Natural killer cell (primary cell): ENCODE measurements around the gene ADSS1. TPM values are rescaled to one million over a fixed set of nuclear protein-coding genes. Genes with fewer than 3 reads are reported as not detected.
A peak's percentile ranks its signal among the peaks of the same experiment; 100 is the strongest.

Source experiments
- ATAC-seq, 3 donors: fragments of 150-1000 bp in 2 of 3; fragments of 200-7000 bp in 1 of 3; cut with Tn5 transposase; 1 replicate in 1 of 3; 2 replicates in 2 of 3; pipeline ENCODE4 v1.10.0; 2021; ENCODE audit warnings: mild to moderate bottlenecking in 2 of 3, moderate library complexity in 2 of 3
- DNase-seq, 2 donors: peaks; one replicate each; pipeline versions ENCODE4 v3.0.0 to v3.0.0-alpha.2; 2013 to 2021; ENCODE audit warnings: mixed read lengths in 1 of 2
- H3K27ac ChIP-seq: one replicate; pipeline ENCODE4 v1.5.1; 2013; ENCODE audit warnings: mild to moderate bottlenecking, low read length
- H3K27me3 ChIP-seq: one replicate; pipeline ENCODE4 v1.6.1; 2013; ENCODE audit warnings: low read length; ENCODE audit not compliant: control insufficient read depth, insufficient read depth
- H3K36me3 ChIP-seq: one replicate; pipeline ENCODE4 v1.6.1; 2013; ENCODE audit warnings: low read length; ENCODE audit not compliant: control insufficient read depth, insufficient read depth
- H3K4me1 ChIP-seq: one replicate; pipeline ENCODE4 v1.6.1; 2013; ENCODE audit warnings: low read length; ENCODE audit not compliant: control insufficient read depth, insufficient read depth
- H3K4me3 ChIP-seq: one replicate; pipeline ENCODE4 v1.5.1; 2013; ENCODE audit warnings: low read length
- H3K9me3 ChIP-seq: one replicate; pipeline ENCODE4 v1.6.1; 2013; ENCODE audit warnings: low read length; ENCODE audit not compliant: control insufficient read depth, insufficient read depth
- H3K27ac Mint-ChIP-seq, 2 donors: one replicate each; pipeline ENCODE4 v1.8.0; 2022; ENCODE audit warnings: mild to moderate bottlenecking in 2 of 2, mixed read lengths in 2 of 2, moderate library complexity in 1 of 2
- H3K27me3 Mint-ChIP-seq, 2 donors: one replicate each; pipeline ENCODE4 v1.8.0; 2022; ENCODE audit warnings: low read depth in 2 of 2, mixed read lengths in 2 of 2
- H3K36me3 Mint-ChIP-seq: one replicate; pipeline ENCODE4 v1.8.0; 2022; ENCODE audit warnings: mixed read lengths
- H3K4me1 Mint-ChIP-seq, 2 donors: one replicate each; pipeline ENCODE4 v1.8.0; 2022; ENCODE audit warnings: mixed read lengths in 2 of 2
- H3K4me3 Mint-ChIP-seq: one replicate; pipeline ENCODE4 v1.8.0; 2022; ENCODE audit warnings: mild to moderate bottlenecking, moderate library complexity, mixed read lengths
- H3K9me3 Mint-ChIP-seq, 2 donors: one replicate each; pipeline ENCODE4 v1.8.0; 2022; ENCODE audit warnings: mixed read lengths in 2 of 2
- WGBS: methylation state at CpG from one replicate; pipeline ENCODE4 v1.1.7; 2013; ENCODE audit warnings: missing lambda C conversion rate; ENCODE audit not compliant: insufficient coverage; 5-methylcytosine and 5-hydroxymethylcytosine counted together
- intact Hi-C: fragments of 100-400 bp; cut with micrococcal nuclease; formaldehyde crosslinking; loops from one replicate; pipeline ENCODE4 v1.14.2; 2022
- total RNA-seq, 4 donors: library from RNA; stranded (reverse); fragments of 120-200 nt in 1 of 4; gene quantifications; one replicate each; pipeline versions ENCODE4 v1.2.3 to v1.2.4, GENCODE V29; 2013 to 2022
- TF ChIP-seq, protein P1 (sequence below): fragments of 200-600 bp; IDR thresholded peaks from one replicate; pipeline ENCODE4 v1.8.0; 2022; ENCODE audit warnings: antibody characterized with exemption

ADSS1 gene
- total RNA-seq, 3 donors from 2014 or later (not counting 1 experiment from before 2014, with no cell fraction given): 2.1 to 2.7 (median 2.5) TPM

DNA sequence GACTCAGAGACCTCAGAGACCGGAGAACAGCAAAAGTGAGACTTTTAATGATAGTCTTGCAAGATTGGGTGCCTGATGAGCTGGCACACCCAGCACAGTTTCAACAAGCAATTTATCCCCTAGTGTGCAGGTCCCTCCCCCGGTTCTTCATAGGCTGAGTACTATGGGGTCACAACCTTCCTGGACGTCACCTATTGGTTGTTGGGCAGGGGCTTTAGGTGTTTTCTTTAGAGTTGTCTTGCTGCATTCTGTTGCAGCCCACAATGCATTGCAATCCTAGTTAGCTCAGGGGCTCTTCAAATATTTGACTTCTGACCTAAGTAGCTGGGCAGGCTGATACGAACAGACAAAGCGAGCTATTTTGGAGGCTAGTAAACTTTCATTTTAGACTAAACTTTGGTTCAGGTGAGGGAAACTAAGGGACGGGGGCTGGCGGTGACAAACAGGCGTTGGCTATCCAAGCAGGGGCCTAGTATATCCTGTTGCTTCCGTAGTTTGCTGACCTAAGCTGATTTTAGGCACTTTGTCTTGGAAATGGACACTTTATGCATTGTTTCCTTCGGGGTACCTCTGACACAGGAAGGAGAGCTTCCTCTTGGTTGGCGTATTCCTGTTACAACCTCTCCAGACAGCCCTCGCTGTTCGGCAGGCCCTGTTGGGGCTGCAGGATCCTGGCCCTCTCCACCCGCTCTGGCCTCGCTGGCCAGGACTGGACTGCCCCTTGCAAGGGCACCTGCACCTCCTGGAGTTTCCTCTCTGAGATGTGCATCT, 43.0 kb downstream of the ADSS1 start:
- no peak for DNase-seq
- Histone ChIP-seq H3K4me1 (peaks cover 8% of the 10 kb centered on the region), H3K36me3 (peaks cover 21% of the 10 kb centered on the region), H3K27me3 (no peaks in the 10 kb centered on the region), H3K4me3 (no peak overlapping the region), H3K9me3 (no peaks in the 10 kb centered on the region), H3K27ac (no peak overlapping the region)
- Mint-ChIP-seq H3K4me1 (no peaks in the 10 kb centered on the region), H3K27me3 (no peaks in the 10 kb centered on the region), H3K36me3 (no peaks in the 10 kb centered on the region), H3K27ac (no peak overlapping the region), H3K4me3 (no peak overlapping the region), H3K9me3 (peaks cover 0 to 2% of the 10 kb centered on the region in 2 donors)
- no peak for ATAC-seq
- intact Hi-C loops: no loop called here
- TF ChIP-seq, protein P1, sequence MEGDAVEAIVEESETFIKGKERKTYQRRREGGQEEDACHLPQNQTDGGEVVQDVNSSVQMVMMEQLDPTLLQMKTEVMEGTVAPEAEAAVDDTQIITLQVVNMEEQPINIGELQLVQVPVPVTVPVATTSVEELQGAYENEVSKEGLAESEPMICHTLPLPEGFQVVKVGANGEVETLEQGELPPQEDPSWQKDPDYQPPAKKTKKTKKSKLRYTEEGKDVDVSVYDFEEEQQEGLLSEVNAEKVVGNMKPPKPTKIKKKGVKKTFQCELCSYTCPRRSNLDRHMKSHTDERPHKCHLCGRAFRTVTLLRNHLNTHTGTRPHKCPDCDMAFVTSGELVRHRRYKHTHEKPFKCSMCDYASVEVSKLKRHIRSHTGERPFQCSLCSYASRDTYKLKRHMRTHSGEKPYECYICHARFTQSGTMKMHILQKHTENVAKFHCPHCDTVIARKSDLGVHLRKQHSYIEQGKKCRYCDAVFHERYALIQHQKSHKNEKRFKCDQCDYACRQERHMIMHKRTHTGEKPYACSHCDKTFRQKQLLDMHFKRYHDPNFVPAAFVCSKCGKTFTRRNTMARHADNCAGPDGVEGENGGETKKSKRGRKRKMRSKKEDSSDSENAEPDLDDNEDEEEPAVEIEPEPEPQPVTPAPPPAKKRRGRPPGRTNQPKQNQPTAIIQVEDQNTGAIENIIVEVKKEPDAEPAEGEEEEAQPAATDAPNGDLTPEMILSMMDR: no peak
- WGBS: 85% methylated on average over 13 of the region's 15 CpGs

DNA sequence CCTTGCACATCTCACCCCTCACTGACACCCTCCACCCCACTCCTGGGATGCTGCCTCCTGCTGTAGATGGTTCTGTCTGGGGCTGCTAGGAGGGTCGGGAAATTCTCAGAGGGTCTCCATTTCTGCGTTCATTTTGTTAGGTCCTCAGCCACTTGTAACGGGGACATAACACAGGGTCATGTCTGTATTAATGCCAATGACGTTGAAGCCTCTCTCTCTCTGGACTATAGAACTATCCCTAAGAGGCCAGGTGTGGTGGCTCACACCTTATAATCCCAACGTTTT, 43.5 kb downstream of the ADSS1 start:
- intact Hi-C loops: no loop called here
- Histone ChIP-seq H3K4me3 (no peak overlapping the region), H3K36me3 (peaks cover 22% of the 10 kb centered on the region), H3K27me3 (no peaks in the 10 kb centered on the region), H3K27ac (no peak overlapping the region), H3K4me1 (peaks cover 8% of the 10 kb centered on the region), H3K9me3 (no peaks in the 10 kb centered on the region)
- ATAC-seq: no peak
- no peaks in the 10 kb centered on the region for H3K36me3 Mint-ChIP-seq
- TF ChIP-seq, protein P1: no peak
- peaks cover 0 to 2% of the 10 kb centered on the region in 2 donors for H3K9me3 Mint-ChIP-seq
- no peaks in the 10 kb centered on the region for H3K4me1 Mint-ChIP-seq
- no peak overlapping the region for H3K27ac Mint-ChIP-seq
- no peak for DNase-seq
- H3K4me3 Mint-ChIP-seq: no peak overlapping the region
- WGBS: 94% methylated on average over 5 of the region's 5 CpGs
- H3K27me3 Mint-ChIP-seq: no peaks in the 10 kb centered on the region

DNA sequence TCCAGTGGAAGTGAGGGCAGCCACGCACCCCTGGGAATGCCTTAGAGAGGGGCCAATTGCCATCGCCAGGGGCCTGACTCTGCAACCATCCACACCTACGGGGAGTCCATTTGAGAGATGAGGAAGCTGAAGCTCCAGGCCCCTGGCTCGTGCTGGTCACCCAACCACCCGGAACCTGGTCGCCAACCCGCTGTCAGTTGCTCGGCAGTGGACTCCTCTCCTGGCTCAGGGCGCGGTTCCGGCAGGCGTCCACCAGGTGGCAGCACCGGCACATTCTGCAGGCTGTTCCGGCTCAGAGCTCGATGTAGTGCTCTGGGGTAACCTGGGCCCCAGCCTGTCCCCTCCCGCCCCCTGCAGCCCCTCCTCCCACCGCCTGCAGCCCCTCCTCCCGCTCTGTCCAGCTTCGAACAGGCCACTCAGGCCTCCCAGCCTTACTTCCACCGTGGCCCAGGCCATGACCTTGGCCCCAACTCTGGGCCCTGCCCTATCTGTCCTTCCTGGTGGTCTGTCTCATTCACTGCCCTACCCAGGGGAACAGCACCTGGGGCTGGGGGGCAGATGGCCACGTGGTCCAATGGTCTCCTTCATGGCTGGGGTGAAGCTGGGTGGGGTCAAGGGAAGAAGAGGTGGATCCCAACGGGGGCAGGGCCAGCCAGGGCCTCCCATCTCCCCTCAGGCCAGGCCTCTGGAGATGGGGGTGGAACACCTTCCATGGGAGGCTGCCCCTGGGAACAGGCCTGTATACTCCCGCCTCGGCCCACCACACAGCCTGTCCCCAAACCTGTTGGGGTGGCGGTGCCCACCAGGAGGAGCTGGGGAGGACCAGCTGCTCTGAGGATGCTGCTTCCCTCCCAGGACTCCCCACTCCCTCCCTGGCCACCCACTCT, 44.7 kb downstream of the ADSS1 start:
- WGBS: 18% methylated on average over 25 of the region's 25 CpGs
- Histone ChIP-seq H3K27me3 (no peaks in the 10 kb centered on the region), H3K4me1 (peaks cover 8% of the 10 kb centered on the region), H3K36me3 (peaks cover 31% of the 10 kb centered on the region), H3K27ac (no peak overlapping the region), H3K4me3 (no peak overlapping the region), H3K9me3 (no peaks in the 10 kb centered on the region)
- H3K27me3 Mint-ChIP-seq: no peaks in the 10 kb centered on the region
- no peak overlapping the region for H3K4me3 Mint-ChIP-seq
- H3K36me3 Mint-ChIP-seq: no peaks in the 10 kb centered on the region
- peak overlapping the region in 1 of 2 donors; percentile 42 for H3K27ac Mint-ChIP-seq
- ATAC-seq (peak; percentile 94 to 99 (median 95)), DNase-seq (peak; percentile 92 to 93)
- no peaks in the 10 kb centered on the region for H3K4me1 Mint-ChIP-seq
- TF ChIP-seq, protein P1: peak; percentile 89
- intact Hi-C loops: loop anchor here (1.0 kb wide), 1 partner anchor 58 kb away; no protein-coding TSS in a partner anchor
- peaks cover 0 to 2% of the 10 kb centered on the region in 2 donors for H3K9me3 Mint-ChIP-seq
